H4 (cell line): ENCODE results near the gene GBA3. TPM values are rescaled to one million over a fixed set of nuclear protein-coding genes. Genes with fewer than 3 reads are reported as not detected.
A peak's percentile ranks its signal among the peaks of the same experiment; 100 is the strongest.

Experiments used
- DNase-seq: peaks from one replicate; pipeline ENCODE4 v3.0.0-alpha.2; 2015; ENCODE audit warnings: low spot score
- total RNA-seq: library from RNA; depleted of rRNA; stranded (reverse); fragments of >200 nt; shearing (Covaris generic); gene quantifications from 2 replicates; pipeline ENCODE4 v1.2.3, GENCODE V29; 2014

Gene GBA3
- total RNA-seq, 1 experiment from 2014 or later, result 0.04 TPM

- DNase-seq, result no peak
Observed at GRCh38 chr4:22695029-22695428, 2.3 kb downstream of the GBA3 start.

- no peak for DNase-seq
Observed at GRCh38 chr4:22695917-22696316, 3.2 kb downstream of the GBA3 start.

- DNase-seq, result no peak
Observed at GRCh38 chr4:22703912-22704311, 11.2 kb downstream of the GBA3 start.

GRCh38 chr4:22707390-22707789 is 14.7 kb downstream of the GBA3 start:
- no peak for DNase-seq

GRCh38 chr4:22708961-22709360 is 16.2 kb downstream of the GBA3 start:
- DNase-seq, result no peak

- DNase-seq, result no peak
Observed at GRCh38 chr4:22712105-22712504, 19.4 kb downstream of the GBA3 start.

GRCh38 chr4:22712529-22712928 is 19.8 kb downstream of the GBA3 start:
- no peak for DNase-seq

GRCh38 chr4:22713841-22714240 is 21.1 kb downstream of the GBA3 start:
- DNase-seq, result no peak

- DNase-seq, result no peak
Observed at GRCh38 chr4:22719218-22719617, 26.5 kb downstream of the GBA3 start.

GRCh38 chr4:22720091-22720490 is 27.4 kb downstream of the GBA3 start:
- peak; percentile 93 for DNase-seq

GRCh38 chr4:22721204-22721603 is 28.5 kb downstream of the GBA3 start:
- DNase-seq, result no peak

GRCh38 chr4:22730021-22730420 is 37.3 kb downstream of the GBA3 start:
- no peak for DNase-seq

- DNase-seq, result no peak
Observed at GRCh38 chr4:22733816-22734215, 41.1 kb downstream of the GBA3 start.

GRCh38 chr4:22736912-22737311 is 44.2 kb downstream of the GBA3 start:
- no peak for DNase-seq

- no peak for DNase-seq
Observed at GRCh38 chr4:22739968-22740367, 47.2 kb downstream of the GBA3 start.

GRCh38 chr4:22741744-22742143 is 49.0 kb downstream of the GBA3 start:
- DNase-seq, result no peak

GRCh38 chr4:22743290-22743689 is 50.6 kb downstream of the GBA3 start:
- DNase-seq, result no peak

- DNase-seq, result no peak
Observed at GRCh38 chr4:22744478-22745062, 51.8 kb downstream of the GBA3 start.

- no peak for DNase-seq
Observed at GRCh38 chr4:22745234-22745633, 52.5 kb downstream of the GBA3 start.

GRCh38 chr4:22754116-22754515 is 61.4 kb downstream of the GBA3 start:
- no peak for DNase-seq

GRCh38 chr4:22762548-22762947 is 69.8 kb downstream of the GBA3 start:
- no peak for DNase-seq

GRCh38 chr4:22764183-22764582 is 71.4 kb downstream of the GBA3 start:
- DNase-seq, result no peak

- DNase-seq, result no peak
Observed at GRCh38 chr4:22766068-22766467, 73.3 kb downstream of the GBA3 start.

GRCh38 chr4:22778547-22779163 is 85.9 kb downstream of the GBA3 start:
- no peak for DNase-seq
